Measurements from ENCODE around the gene CD72.

GRCh38 chr9:35563791-35564197 is 54.4 kb downstream of the CD72 start:
- TF ChIP-seq POLR2A (IDR thresholded peaks at IDR 0.05), result no peak
- TF ChIP-seq, protein P1, sequence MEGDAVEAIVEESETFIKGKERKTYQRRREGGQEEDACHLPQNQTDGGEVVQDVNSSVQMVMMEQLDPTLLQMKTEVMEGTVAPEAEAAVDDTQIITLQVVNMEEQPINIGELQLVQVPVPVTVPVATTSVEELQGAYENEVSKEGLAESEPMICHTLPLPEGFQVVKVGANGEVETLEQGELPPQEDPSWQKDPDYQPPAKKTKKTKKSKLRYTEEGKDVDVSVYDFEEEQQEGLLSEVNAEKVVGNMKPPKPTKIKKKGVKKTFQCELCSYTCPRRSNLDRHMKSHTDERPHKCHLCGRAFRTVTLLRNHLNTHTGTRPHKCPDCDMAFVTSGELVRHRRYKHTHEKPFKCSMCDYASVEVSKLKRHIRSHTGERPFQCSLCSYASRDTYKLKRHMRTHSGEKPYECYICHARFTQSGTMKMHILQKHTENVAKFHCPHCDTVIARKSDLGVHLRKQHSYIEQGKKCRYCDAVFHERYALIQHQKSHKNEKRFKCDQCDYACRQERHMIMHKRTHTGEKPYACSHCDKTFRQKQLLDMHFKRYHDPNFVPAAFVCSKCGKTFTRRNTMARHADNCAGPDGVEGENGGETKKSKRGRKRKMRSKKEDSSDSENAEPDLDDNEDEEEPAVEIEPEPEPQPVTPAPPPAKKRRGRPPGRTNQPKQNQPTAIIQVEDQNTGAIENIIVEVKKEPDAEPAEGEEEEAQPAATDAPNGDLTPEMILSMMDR (IDR thresholded peaks at IDR 0.05), result no peak

Measured in upper lobe of left lung (tissue), 4 donors.